Cardiac muscle cell (in vitro differentiated cells and primary cell): Measurements from ENCODE around the gene ZNF391. TPM values are rescaled to one million over a fixed set of nuclear protein-coding genes. Genes with fewer than 3 reads are reported as not detected.

Source experiments
- DNase-seq, 2 donors: peaks; one replicate each; pipeline versions ENCODE4 v3.0.0 to v3.0.0-alpha.2; 2010 to 2017; ENCODE audit warnings: low read depth in 1 of 2, low spot score in 1 of 2
- H3K27ac ChIP-seq: fragments of 200-600 bp; sonication (generic); 2 replicates; pipeline ENCODE4 v1.5.1; 2016
- H3K27me3 ChIP-seq: fragments of 200-600 bp; sonication (generic); 2 replicates; pipeline ENCODE4 v1.6.0; 2016; ENCODE audit warnings: control low read depth
- H3K36me3 ChIP-seq: fragments of 200-600 bp; sonication (generic); 2 replicates; pipeline ENCODE4 v1.5.1; 2016; ENCODE audit warnings: control low read depth
- H3K4me1 ChIP-seq: fragments of 200-600 bp; sonication (generic); 2 replicates; pipeline ENCODE4 v1.8.1; 2017; ENCODE audit warnings: low read depth, mild to moderate bottlenecking, mixed run types
- H3K4me3 ChIP-seq: fragments of 200-600 bp; sonication (generic); 2 replicates; pipeline ENCODE4 v1.5.1; 2016; ENCODE audit warnings: mild to moderate bottlenecking
- H3K9me3 ChIP-seq: fragments of 200-600 bp; sonication (generic); 2 replicates; pipeline ENCODE4 v1.5.1; 2017; ENCODE audit warnings: low read depth, mild to moderate bottlenecking, control low read depth
- polyA plus RNA-seq: library from polyadenylated mRNA; unstranded; fragments of >200 nt; fragmentation: Nextera tagmentation; extraction: Ambion mirVana; gene quantifications from 2 replicates; pipeline ENCODE4 v1.2.1, GENCODE V29; 2016
- total RNA-seq: library from RNA; depleted of rRNA; stranded (reverse); fragments of >200 nt; gene quantifications from 2 replicates; pipeline ENCODE4 v1.2.3, GENCODE V29; 2016
- TF ChIP-seq, protein P1 (sequence below): IDR thresholded peaks from 2 replicates; pipeline ENCODE4 v1.5.1; 2012; ENCODE audit warnings: low read depth, mild to moderate bottlenecking, low read length

ZNF391 gene
- total RNA-seq = 3.7 and 5.4 TPM in 2 replicates
- polyA plus RNA-seq = 11.0 and 12.9 TPM in 2 replicates

DNA sequence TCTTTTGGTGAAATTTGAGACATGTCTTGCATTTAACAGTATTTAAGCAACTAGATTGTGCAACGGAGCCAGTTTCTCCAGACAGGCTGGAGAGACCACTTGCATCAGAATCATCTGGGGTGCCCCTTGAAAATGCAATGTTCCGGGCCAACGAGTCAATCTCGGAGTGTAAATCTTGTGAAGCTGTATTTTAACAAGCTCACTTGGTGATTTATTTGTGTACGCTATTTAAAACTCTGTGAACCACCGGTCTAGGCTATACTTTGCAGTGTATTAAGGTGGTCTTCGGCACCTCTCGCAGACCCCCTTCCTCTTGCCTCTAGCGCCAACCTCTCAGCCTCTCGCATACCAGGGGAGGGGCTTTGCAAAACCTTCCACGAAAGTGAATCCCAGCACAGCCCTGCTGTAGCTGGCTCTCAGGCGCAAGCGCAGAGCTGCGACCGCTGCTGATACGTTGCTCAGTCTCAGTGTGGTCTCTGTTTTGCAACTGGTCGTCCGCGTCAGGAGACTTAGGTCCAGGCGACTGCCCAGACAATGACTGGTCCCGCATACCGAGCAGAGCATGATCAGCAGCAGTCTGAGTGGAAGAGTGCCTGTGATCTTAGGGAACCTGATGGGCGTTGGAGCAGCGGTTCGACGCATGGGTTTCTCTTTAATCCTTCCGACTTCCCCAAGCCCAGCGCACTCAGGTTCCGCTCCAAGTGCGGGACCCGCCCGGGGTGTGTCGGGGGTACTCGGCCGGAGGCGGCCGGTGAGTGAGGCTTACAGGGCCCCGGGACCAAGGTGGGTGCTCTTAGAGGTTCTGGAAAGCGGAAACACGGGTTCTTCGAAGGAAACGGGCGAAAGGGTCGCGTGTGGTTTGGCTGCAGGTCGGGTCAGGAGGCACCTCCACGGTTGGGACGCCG, at the start of gene ZNF391:
TSS of gene ZNF391 (plus strand) at position 467 of the 905 bp plus-strand sequence. CDS start 11,612 bp downstream, outside the sequence.
- Histone ChIP-seq H3K27ac (peak within 1 kb of the TSS; percentile 70), H3K4me1 (no peaks in the 10 kb centered on the region), H3K36me3 (no peaks in the 10 kb centered on the region), H3K4me3 (peak within 1 kb of the TSS; percentile 74), H3K27me3 (peaks cover 7% of the 10 kb centered on the region), H3K9me3 (no peaks in the 10 kb centered on the region)
- TF ChIP-seq, protein P1, sequence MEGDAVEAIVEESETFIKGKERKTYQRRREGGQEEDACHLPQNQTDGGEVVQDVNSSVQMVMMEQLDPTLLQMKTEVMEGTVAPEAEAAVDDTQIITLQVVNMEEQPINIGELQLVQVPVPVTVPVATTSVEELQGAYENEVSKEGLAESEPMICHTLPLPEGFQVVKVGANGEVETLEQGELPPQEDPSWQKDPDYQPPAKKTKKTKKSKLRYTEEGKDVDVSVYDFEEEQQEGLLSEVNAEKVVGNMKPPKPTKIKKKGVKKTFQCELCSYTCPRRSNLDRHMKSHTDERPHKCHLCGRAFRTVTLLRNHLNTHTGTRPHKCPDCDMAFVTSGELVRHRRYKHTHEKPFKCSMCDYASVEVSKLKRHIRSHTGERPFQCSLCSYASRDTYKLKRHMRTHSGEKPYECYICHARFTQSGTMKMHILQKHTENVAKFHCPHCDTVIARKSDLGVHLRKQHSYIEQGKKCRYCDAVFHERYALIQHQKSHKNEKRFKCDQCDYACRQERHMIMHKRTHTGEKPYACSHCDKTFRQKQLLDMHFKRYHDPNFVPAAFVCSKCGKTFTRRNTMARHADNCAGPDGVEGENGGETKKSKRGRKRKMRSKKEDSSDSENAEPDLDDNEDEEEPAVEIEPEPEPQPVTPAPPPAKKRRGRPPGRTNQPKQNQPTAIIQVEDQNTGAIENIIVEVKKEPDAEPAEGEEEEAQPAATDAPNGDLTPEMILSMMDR = no peak
- DNase-seq = peak; percentile 86 to 90

DNA sequence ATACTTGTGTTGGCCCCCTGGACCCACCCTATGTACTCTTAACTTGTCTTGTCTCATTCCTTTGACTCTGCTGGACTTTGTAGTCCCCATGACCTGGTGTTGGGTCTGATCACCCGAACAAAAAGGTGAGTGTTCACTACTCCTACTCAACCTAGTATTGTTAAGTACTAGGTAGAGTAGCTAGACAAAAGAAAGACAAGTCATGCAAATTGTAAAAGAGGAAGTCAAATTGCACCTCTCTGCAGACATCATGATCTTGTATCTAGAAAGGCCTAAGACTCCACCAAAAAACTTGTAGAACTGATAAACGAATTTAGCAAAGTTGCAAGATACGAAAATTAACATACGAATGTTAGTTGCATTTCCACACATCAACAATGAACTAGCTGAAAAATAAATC, 35.7 kb upstream of the ZNF391 start:
- Histone ChIP-seq H3K4me1 (no peaks in the 10 kb centered on the region), H3K36me3 (no peaks in the 10 kb centered on the region), H3K27me3 (no peaks in the 10 kb centered on the region), H3K4me3 (no peak overlapping the region), H3K27ac (no peak overlapping the region), H3K9me3 (no peaks in the 10 kb centered on the region)
- TF ChIP-seq, protein P1 = no peak
- DNase-seq = no peak

DNA sequence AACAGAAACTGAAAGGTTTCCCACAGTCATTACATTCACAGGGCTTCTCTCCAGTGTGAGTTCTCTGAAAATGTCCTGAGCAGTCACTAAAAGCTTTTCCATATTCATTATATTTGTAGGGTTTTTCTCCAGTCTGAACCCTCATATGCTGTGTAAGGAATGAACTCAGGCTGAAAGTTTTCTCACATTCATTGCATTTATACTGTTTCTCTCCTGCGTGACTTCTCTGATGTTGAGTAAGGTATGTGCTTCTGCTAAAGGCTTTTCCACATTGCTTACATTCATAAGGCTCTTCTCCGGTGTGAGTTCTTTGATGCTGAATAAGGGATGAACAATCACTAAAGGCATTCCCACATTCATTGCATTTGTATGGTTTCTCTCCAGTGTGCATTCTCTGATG, 29.8 kb upstream of the ZNF391 start:
- Histone ChIP-seq H3K27me3 (no peaks in the 10 kb centered on the region), H3K36me3 (no peaks in the 10 kb centered on the region), H3K9me3 (peaks cover 5% of the 10 kb centered on the region), H3K4me1 (no peaks in the 10 kb centered on the region), H3K4me3 (no peak overlapping the region), H3K27ac (no peak overlapping the region)
- no peak for DNase-seq
- TF ChIP-seq, protein P1 = no peak

GRCh38 chr6:27359231-27359630, 29.3 kb upstream of the ZNF391 start:
- Histone ChIP-seq H3K27me3 (no peaks in the 10 kb centered on the region), H3K9me3 (peaks cover 5% of the 10 kb centered on the region), H3K4me3 (no peak overlapping the region), H3K27ac (no peak overlapping the region), H3K36me3 (no peaks in the 10 kb centered on the region), H3K4me1 (no peaks in the 10 kb centered on the region)
- no peak for DNase-seq
- TF ChIP-seq, protein P1 = no peak

DNA sequence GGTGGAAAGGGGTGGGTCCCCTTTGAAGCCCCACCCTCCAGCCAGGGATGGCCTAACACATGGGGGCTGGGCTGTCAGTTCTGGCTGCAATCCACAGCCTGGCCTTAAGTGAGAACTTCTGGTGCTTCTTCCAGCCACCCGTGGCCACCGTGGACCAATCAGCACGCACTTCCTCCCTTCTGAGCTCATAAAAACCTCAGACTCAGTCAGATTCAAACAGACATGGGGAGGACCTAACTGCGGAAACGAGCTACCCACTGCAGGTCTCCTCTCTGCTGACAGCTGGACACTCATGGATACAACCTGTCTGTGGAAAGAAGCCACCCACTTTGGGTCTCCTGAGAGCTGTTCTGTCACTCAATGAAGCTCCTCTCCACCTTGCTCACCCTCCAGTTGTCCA, 20.4 kb upstream of the ZNF391 start:
- Histone ChIP-seq H3K4me1 (no peaks in the 10 kb centered on the region), H3K4me3 (no peak overlapping the region), H3K36me3 (no peaks in the 10 kb centered on the region), H3K27ac (no peak overlapping the region), H3K9me3 (no peaks in the 10 kb centered on the region), H3K27me3 (no peaks in the 10 kb centered on the region)
- TF ChIP-seq, protein P1 = no peak
- DNase-seq = no peak
